Activated CD4-positive, alpha-beta T cell treated with anti-CD3 and anti-CD28 coated beads, Interleukin-2, amount 10 ng/mL, durations not matched to agents 24 days and 14 days (primary cell): ENCODE results near the gene DNAJC8. TPM values are rescaled to one million over a fixed set of nuclear protein-coding genes. Genes with fewer than 3 reads are reported as not detected.

Experiments
- DNase-seq: peaks from one replicate; pipeline ENCODE4 v3.0.0; 2022
- H3K27ac Mint-ChIP-seq: one replicate; pipeline ENCODE4 v1.8.0; 2022; ENCODE audit warnings: mild to moderate bottlenecking, mixed read lengths
- H3K27me3 Mint-ChIP-seq: one replicate; pipeline ENCODE4 v1.8.0; 2022; ENCODE audit warnings: mixed read lengths
- H3K36me3 Mint-ChIP-seq: one replicate; pipeline ENCODE4 v1.8.0; 2022; ENCODE audit warnings: low read depth, mild to moderate bottlenecking, mixed read lengths
- H3K4me1 Mint-ChIP-seq: one replicate; pipeline ENCODE4 v1.8.0; 2021; ENCODE audit warnings: mixed read lengths
- H3K4me3 Mint-ChIP-seq: one replicate; pipeline ENCODE4 v1.8.0; 2022; ENCODE audit warnings: mild to moderate bottlenecking, moderate library complexity, mixed read lengths
- H3K9me3 Mint-ChIP-seq: one replicate; pipeline ENCODE4 v1.8.0; 2021; ENCODE audit warnings: mixed read lengths
- intact Hi-C: fragments of 100-400 bp; cut with micrococcal nuclease; formaldehyde crosslinking; loops from one replicate; pipeline ENCODE4 v1.15.1; 2023
- total RNA-seq: library from RNA; stranded (reverse); gene quantifications from 2 replicates; pipeline ENCODE4 v1.2.3, GENCODE V29; 2022

DNAJC8 gene
- total RNA-seq, 1 donor from 2014 or later, result 103 TPM

- Mint-ChIP-seq H3K27me3 (peaks cover 69% of the 10 kb centered on the region), H3K27ac (no peak overlapping the region), H3K4me1 (peaks cover 17% of the 10 kb centered on the region), H3K4me3 (peak overlapping the region; percentile 63), H3K9me3 (peaks cover 4% of the 10 kb centered on the region), H3K36me3 (peaks cover 2% of the 10 kb centered on the region)
- intact Hi-C loops, result no loop called here
- no peak for DNase-seq
Measured at GRCh38 chr1:28180306-28181305, 52.2 kb downstream of the DNAJC8 start.

DNA sequence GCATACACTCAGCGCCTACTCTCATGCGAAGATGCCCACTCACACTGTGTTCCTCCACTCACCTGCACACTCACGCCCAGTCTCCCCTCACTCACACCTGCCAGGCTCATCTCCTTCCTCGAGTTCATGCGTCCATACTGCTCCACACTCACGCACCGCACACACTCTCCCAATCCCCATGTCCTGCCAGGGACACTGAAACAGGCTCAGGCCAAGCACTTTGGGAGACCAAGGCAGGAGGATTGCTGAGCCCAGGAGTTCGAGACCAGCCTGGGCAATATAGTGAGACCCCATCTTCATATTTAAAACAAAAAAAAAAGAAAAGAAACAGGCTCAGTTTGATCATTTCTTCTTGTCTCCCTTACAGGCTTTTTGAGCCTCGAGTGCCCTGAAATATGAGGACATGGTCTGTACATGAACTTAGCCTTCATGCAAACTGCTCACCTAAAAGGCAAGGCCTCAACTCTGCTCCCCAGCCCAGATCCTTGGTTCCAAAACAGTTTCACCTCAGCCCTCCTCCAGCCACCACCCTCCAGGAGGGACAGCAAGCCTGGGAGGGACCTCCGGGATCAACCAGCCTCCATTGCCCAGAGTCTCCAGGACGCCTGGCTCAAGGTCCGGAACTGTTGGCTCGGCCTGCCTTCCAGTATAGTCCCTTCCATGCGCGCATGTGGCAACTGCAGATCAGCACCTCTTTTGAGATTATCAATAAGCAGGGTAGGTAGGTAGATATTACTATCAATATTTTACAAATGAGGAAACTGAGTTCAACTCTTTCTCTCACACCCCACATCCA, 53.9 kb downstream of the DNAJC8 start:
- Mint-ChIP-seq H3K27me3 (peaks cover 71% of the 10 kb centered on the region), H3K4me1 (peaks cover 17% of the 10 kb centered on the region), H3K27ac (no peak overlapping the region), H3K36me3 (peaks cover 2% of the 10 kb centered on the region), H3K9me3 (no peaks in the 10 kb centered on the region), H3K4me3 (no peak overlapping the region)
- intact Hi-C loops, result no loop called here
- no peak for DNase-seq

GRCh38 chr1:28176492-28177470, 56.0 kb downstream of the DNAJC8 start, which contains the start of gene PTAFR:
TSS of gene PTAFR (minus strand) at chr1:28176690. CDS start at chr1:28151021, 25,669 bp downstream.
- Mint-ChIP-seq H3K27me3 (peaks cover 70% of the 10 kb centered on the region), H3K36me3 (no peaks in the 10 kb centered on the region)
- intact Hi-C loops, result no loop called here

GRCh38 chr1:28175955-28176485, 56.8 kb downstream of the DNAJC8 start:
- no peaks in the 10 kb centered on the region for H3K36me3 Mint-ChIP-seq
- no peaks in the 10 kb centered on the region for H3K9me3 Mint-ChIP-seq
- no peak for DNase-seq
- H3K4me3 Mint-ChIP-seq, result no peak overlapping the region
- H3K4me1 Mint-ChIP-seq, result peaks cover 33% of the 10 kb centered on the region
- H3K27ac Mint-ChIP-seq, result no peak overlapping the region
- peaks cover 72% of the 10 kb centered on the region for H3K27me3 Mint-ChIP-seq
- intact Hi-C loops, result no loop called here

More at GRCh38 chr1:28176492-28177470, 56.0 kb downstream of the DNAJC8 start, which contains the start of gene PTAFR:
- Mint-ChIP-seq H3K9me3 (no peaks in the 10 kb centered on the region), H3K27ac (no peak within 1 kb of the TSS), H3K4me1 (peaks cover 29% of the 10 kb centered on the region), H3K4me3 (no peak within 1 kb of the TSS)
- DNase-seq, result no peak

- no peaks in the 10 kb centered on the region for H3K9me3 Mint-ChIP-seq
- peak overlapping the region; percentile 56 for H3K27ac Mint-ChIP-seq
- peaks cover 39% of the 10 kb centered on the region for H3K4me1 Mint-ChIP-seq
- H3K36me3 Mint-ChIP-seq, result no peaks in the 10 kb centered on the region
- intact Hi-C loops, result no loop called here
- no peak for DNase-seq
- peak overlapping the region; percentile 36 for H3K4me3 Mint-ChIP-seq
- peaks cover 60% of the 10 kb centered on the region for H3K27me3 Mint-ChIP-seq
Measured at GRCh38 chr1:28173980-28174297, 58.9 kb downstream of the DNAJC8 start.

DNA sequence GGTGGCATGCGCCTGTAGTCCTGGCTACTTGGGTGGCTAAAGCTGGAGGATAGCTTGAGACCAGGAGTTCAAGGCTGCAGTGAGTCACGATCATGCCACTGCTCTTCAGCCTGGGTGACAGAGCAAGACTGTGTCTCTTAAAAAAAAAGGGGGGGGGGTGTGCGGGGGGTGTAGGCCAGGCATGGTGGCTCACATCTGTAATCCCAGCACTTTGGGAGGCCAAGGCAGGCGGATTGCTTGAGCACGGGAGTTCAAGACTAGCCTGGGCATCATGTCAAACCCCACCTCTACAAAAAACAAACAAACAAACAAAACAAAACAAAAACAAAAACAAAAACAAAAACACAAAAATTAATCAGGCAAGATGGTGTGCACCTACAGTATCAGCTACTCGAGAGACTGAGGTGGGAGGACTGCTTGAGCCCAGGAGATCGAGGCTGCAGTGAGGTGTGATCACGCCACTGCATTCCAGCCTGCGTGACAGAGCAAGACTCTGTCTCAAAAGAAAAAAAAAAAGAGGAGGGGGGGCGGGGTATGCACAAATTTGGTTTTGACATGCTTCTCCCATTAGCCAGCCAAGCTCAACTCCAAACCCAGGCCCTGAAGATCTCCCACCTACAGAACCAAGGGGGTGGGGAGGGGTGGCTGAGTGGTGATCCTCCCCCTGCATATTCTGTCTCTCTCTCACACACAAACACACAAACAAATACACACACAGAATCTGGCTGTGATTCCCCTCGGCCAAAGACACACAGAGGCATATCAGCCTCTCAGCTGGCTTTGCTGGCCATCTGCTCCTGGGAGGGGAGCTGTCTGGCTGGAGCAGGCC, 59.5 kb downstream of the DNAJC8 start:
- peak overlapping the region; percentile 56 for H3K27ac Mint-ChIP-seq
- intact Hi-C loops, result no loop called here
- H3K4me1 Mint-ChIP-seq, result peaks cover 45% of the 10 kb centered on the region
- H3K9me3 Mint-ChIP-seq, result no peaks in the 10 kb centered on the region
- H3K4me3 Mint-ChIP-seq, result peak overlapping the region; percentile 36
- no peaks in the 10 kb centered on the region for H3K36me3 Mint-ChIP-seq
- H3K27me3 Mint-ChIP-seq, result peaks cover 55% of the 10 kb centered on the region
- no peak for DNase-seq

GRCh38 chr1:28172713-28173150, 60.1 kb downstream of the DNAJC8 start:
- Mint-ChIP-seq H3K27me3 (peaks cover 54% of the 10 kb centered on the region), H3K36me3 (no peaks in the 10 kb centered on the region), H3K4me3 (peak overlapping the region; percentile 47), H3K4me1 (peaks cover 48% of the 10 kb centered on the region), H3K27ac (peak overlapping the region; percentile 15), H3K9me3 (no peaks in the 10 kb centered on the region)
- intact Hi-C loops, result no loop called here
- peak; percentile 85 for DNase-seq

DNA sequence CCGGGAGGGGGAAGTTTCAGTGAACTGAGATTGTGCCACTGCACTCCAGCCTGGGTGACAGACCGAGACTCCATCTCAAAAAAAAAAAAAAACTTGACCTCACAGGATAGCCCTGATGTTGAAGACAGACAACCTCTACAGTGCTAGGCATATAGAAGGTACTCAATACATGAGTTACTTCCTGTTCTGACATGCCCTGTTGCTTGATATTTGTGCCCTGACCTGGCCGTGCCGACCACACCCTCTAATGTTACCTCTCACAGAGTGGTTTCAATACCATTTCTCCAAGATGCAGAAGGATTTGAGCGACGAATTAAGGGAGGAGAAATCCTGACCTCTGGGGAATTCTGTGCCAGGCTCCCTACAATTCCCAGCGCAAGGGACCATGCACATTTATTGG, 61.6 kb downstream of the DNAJC8 start:
- H3K9me3 Mint-ChIP-seq, result no peaks in the 10 kb centered on the region
- peaks cover 49% of the 10 kb centered on the region for H3K27me3 Mint-ChIP-seq
- DNase-seq, result no peak
- no peaks in the 10 kb centered on the region for H3K36me3 Mint-ChIP-seq
- intact Hi-C loops, result no loop called here
- H3K4me1 Mint-ChIP-seq, result peaks cover 42% of the 10 kb centered on the region
- peak overlapping the region; percentile 11 for H3K27ac Mint-ChIP-seq
- peak overlapping the region; percentile 16 for H3K4me3 Mint-ChIP-seq

- Mint-ChIP-seq H3K4me1 (peaks cover 42% of the 10 kb centered on the region), H3K27ac (no peak overlapping the region), H3K9me3 (no peaks in the 10 kb centered on the region), H3K27me3 (peaks cover 44% of the 10 kb centered on the region), H3K36me3 (no peaks in the 10 kb centered on the region), H3K4me3 (no peak overlapping the region)
- no peak for DNase-seq
- intact Hi-C loops, result no loop called here
Measured at GRCh38 chr1:28170001-28170596, 62.7 kb downstream of the DNAJC8 start.

GRCh38 chr1:28163496-28164161, 69.2 kb downstream of the DNAJC8 start:
- Mint-ChIP-seq H3K36me3 (no peaks in the 10 kb centered on the region), H3K4me1 (peaks cover 13% of the 10 kb centered on the region), H3K4me3 (no peak overlapping the region), H3K27ac (no peak overlapping the region), H3K9me3 (no peaks in the 10 kb centered on the region), H3K27me3 (peaks cover 57% of the 10 kb centered on the region)
- intact Hi-C loops, result no loop called here
- no peak for DNase-seq

GRCh38 chr1:28162151-28162550, 70.7 kb downstream of the DNAJC8 start:
- Mint-ChIP-seq H3K4me3 (no peak overlapping the region), H3K27me3 (peaks cover 59% of the 10 kb centered on the region), H3K9me3 (no peaks in the 10 kb centered on the region), H3K4me1 (peaks cover 8% of the 10 kb centered on the region), H3K36me3 (no peaks in the 10 kb centered on the region), H3K27ac (no peak overlapping the region)
- intact Hi-C loops, result no loop called here
- DNase-seq, result no peak
